OCI-LY1 (cell line): ENCODE data around the gene EPRS1.

Source experiments
- H2AFZ ChIP-seq: fragments of 200-600 bp; sonication (generic), shearing (Covaris generic); 2 replicates; pipeline ENCODE4 v1.6.0; 2014; ENCODE audit warnings: antibody characterized with exemption, mild to moderate bottlenecking, low read length
- H3F3A ChIP-seq: fragments of 200-600 bp; sonication (generic), shearing (Covaris generic); 2 replicates; pipeline ENCODE4 v1.6.0; 2014; ENCODE audit warnings: mild to moderate bottlenecking, antibody characterized with exemption, low read length, moderate library complexity; ENCODE audit not compliant: insufficient read depth
- H3K27ac ChIP-seq: fragments of 200-600 bp; sonication (generic); 2 replicates; pipeline ENCODE4 v1.5.1; 2014; ENCODE audit warnings: low read length, mixed run types, mild to moderate bottlenecking, low read depth; ENCODE audit not compliant: poor library complexity, severe bottlenecking
- H3K27me3 ChIP-seq: fragments of 200-600 bp; sonication (generic); 2 replicates; pipeline ENCODE4 v1.6.0; 2014; ENCODE audit warnings: antibody characterized with exemption, mild to moderate bottlenecking, low read length, moderate library complexity; ENCODE audit not compliant: insufficient read depth
- H3K36me3 ChIP-seq: fragments of 200-600 bp; sonication (generic); 2 replicates; pipeline ENCODE4 v1.6.1; 2014; ENCODE audit warnings: mild to moderate bottlenecking, antibody characterized with exemption, low read length, moderate library complexity, mixed read lengths; ENCODE audit not compliant: insufficient read depth
- H3K4me1 ChIP-seq: fragments of 200-600 bp; sonication (generic); 2 replicates; pipeline ENCODE4 v1.5.1; 2014; ENCODE audit warnings: mild to moderate bottlenecking, low read length, moderate library complexity; ENCODE audit not compliant: insufficient read depth, severe bottlenecking
- H3K4me2 ChIP-seq: fragments of 200-600 bp; sonication (generic), shearing (Covaris generic); 2 replicates; pipeline ENCODE4 v1.6.1; 2014; ENCODE audit warnings: low read length
- H3K4me3 ChIP-seq: fragments of 200-600 bp; sonication (generic); 2 replicates; pipeline ENCODE4 v1.5.1; 2014; ENCODE audit warnings: low read length, low read depth, mild to moderate bottlenecking, mixed read lengths; ENCODE audit not compliant: poor library complexity, severe bottlenecking
- H3K79me2 ChIP-seq: fragments of 200-600 bp; shearing (Covaris generic); 2 replicates; pipeline ENCODE4 v1.6.1; 2016; ENCODE audit warnings: mixed run types, low read length, mixed read lengths; ENCODE audit not compliant: insufficient read depth
- H3K9ac ChIP-seq: fragments of 200-600 bp; sonication (generic), shearing (Covaris generic); 2 replicates; pipeline ENCODE4 v1.6.1; 2014; ENCODE audit warnings: mild to moderate bottlenecking, low read length, mixed read lengths
- H3K9me2 ChIP-seq: fragments of 200-600 bp; sonication (generic), shearing (Covaris generic); 2 replicates; pipeline ENCODE4 v1.6.1; 2014; ENCODE audit warnings: low read depth, mild to moderate bottlenecking, low read length, mixed read lengths
- H3K9me3 ChIP-seq: fragments of 200-600 bp; shearing (Covaris generic); 2 replicates; pipeline ENCODE4 v1.6.1; 2014; ENCODE audit warnings: low read length, mixed read lengths
- H4K20me1 ChIP-seq: fragments of 200-600 bp; sonication (generic), shearing (Covaris generic); 2 replicates; pipeline ENCODE4 v1.6.0; 2016; ENCODE audit warnings: mild to moderate bottlenecking, low read length; ENCODE audit not compliant: insufficient read depth
- EZH2 ChIP-seq: fragments of 200-600 bp; sonication (generic), shearing (Covaris generic); IDR thresholded peaks from 2 replicates; pipeline ENCODE4 v1.8.0; 2017; ENCODE audit warnings: borderline replicate concordance, mixed run types, mild to moderate bottlenecking, antibody characterized with exemption, low read length, moderate library complexity, mixed read lengths
- TF ChIP-seq, protein P1 (sequence below): fragments of 200-600 bp; sonication (generic), shearing (Covaris generic); IDR thresholded peaks from 2 replicates; pipeline ENCODE4 v1.5.1; 2017; ENCODE audit warnings: mild to moderate bottlenecking, antibody characterized with exemption, low read length, moderate library complexity, mixed read lengths

The EPRS1 gene

DNA sequence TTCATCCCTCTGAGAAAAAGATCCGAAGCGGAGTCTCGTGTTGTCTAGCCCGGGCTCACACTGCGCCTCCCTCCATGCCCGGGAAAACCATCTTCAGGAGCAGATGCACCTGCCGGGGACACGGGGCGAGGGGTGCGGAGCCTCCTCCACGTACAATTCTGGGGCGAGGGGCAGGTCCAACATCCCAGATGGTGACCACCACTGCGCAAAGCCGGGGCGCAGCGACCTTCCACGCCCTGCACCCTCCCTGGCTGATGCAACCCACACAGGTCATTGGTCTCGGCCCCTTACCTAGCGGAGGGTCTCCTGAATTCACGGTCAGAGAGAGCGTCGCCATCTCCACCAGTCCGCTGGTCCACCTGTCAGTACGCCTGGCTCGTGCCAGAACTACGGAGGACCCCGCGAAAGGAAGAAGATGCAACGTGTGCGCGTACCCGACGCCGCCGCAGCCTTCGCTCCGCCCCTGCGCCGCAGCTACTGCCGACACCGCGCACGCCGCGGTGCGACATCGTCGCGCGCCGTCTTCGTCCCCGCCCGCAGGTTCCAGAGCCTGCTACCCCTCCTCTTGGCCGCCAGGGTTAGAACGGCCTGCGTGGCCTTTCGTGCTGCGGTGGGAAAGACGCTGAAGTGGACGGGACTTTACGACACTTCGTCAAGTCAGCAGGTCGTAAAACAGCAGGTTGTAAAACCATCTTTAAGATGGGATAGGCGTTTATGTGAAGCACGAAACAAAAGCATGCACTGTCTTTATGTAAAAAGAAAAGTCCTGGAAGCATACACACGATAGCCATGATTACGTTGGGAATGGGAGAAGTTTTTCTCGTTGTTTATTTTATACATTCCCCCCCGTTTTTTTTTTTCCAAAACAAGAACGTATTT, at the start of gene EPRS1:
Gene EPRS1, minus strand, starts transcription at position 454 of the 879 bp plus-strand sequence. Its CDS starts 117 bp downstream, at position 337.
- Histone ChIP-seq H3K9me3 (no peaks in the 10 kb centered on the region), H3F3A (no peaks in the 10 kb centered on the region), H3K4me2 (peak within 1 kb of the TSS; percentile 76), H3K27me3 (no peaks in the 10 kb centered on the region), H3K9me2 (no peaks in the 10 kb centered on the region), H3K4me1 (peaks cover 25% of the 10 kb centered on the region), H3K79me2 (peaks cover 37% of the 10 kb centered on the region), H3K4me3 (peak within 1 kb of the TSS; percentile 87), H3K36me3 (peaks cover 7% of the 10 kb centered on the region; the same call in 1 of the 2 replicates), H3K9ac (peak within 1 kb of the TSS; percentile 84), H3K27ac (peak within 1 kb of the TSS; percentile 73), H4K20me1 (no peaks in the 10 kb centered on the region), H2AFZ (no peak within 1 kb of the TSS)
- TF ChIP-seq EZH2: no peak
- TF ChIP-seq, protein P1, sequence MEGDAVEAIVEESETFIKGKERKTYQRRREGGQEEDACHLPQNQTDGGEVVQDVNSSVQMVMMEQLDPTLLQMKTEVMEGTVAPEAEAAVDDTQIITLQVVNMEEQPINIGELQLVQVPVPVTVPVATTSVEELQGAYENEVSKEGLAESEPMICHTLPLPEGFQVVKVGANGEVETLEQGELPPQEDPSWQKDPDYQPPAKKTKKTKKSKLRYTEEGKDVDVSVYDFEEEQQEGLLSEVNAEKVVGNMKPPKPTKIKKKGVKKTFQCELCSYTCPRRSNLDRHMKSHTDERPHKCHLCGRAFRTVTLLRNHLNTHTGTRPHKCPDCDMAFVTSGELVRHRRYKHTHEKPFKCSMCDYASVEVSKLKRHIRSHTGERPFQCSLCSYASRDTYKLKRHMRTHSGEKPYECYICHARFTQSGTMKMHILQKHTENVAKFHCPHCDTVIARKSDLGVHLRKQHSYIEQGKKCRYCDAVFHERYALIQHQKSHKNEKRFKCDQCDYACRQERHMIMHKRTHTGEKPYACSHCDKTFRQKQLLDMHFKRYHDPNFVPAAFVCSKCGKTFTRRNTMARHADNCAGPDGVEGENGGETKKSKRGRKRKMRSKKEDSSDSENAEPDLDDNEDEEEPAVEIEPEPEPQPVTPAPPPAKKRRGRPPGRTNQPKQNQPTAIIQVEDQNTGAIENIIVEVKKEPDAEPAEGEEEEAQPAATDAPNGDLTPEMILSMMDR: peak; percentile 29; the same call in 1 of the 2 replicates

DNA sequence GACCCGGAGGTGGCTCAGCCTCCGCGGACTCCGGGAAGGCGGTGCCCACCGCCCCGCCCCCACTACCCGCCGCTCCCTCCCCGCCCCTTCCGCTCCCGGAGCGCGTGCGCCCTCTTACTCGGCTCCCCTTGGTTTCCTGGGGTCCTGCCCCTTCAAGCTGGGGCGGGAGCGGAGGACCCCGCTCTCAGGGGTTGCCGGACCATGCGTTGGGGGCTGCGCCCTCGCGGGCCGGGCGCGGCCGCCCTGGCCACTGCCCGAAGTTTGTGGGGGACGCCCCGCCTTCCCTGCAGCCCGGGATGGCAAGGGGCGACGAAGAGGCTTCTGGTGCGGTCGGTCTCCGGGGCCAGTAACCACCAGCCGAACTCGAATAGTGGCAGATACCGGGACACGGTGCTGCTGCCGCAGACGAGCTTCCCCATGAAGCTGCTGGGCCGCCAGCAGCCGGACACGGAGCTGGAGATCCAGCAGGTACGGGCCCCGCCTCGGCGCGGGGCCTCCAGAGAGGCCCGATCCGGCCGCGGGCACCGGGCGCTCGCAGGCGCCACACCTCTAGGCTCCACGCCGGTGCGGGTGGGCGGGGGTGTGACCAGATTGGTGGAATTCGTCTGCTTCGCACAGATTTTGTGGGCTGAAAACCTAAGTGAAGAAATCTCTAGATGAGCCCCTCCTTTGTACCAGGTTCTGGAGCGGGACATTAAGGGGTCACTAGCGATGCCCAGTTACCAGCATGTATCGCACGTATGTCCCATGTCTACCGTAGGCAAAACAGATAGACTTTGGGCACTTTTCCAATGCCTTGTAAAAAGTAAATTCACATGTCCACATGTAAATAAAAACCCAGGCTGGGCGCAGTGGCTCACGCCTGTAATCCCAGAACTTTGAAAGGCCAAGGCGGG, 48.0 kb upstream of the EPRS1 start, which contains the start of gene IARS2:
Gene IARS2, plus strand, starts transcription at position 117 of the 896 bp plus-strand sequence. Its CDS starts 85 bp downstream, at position 202.
- H4K20me1 ChIP-seq: no peaks in the 10 kb centered on the region
- H3K4me3 ChIP-seq: peak within 1 kb of the TSS; percentile 78
- TF ChIP-seq, protein P1: no peak
- TF ChIP-seq EZH2: no peak
- no peaks in the 10 kb centered on the region for H3K9me3 ChIP-seq
- no peak within 1 kb of the TSS for H2AFZ ChIP-seq
- peaks cover 26% of the 10 kb centered on the region for H3K36me3 ChIP-seq
- H3K79me2 ChIP-seq: peaks cover 2% of the 10 kb centered on the region; the same call in 1 of the 2 replicates
- H3F3A ChIP-seq: 0 out of 2 replicates have a peak, but pooled peaks cover 7% of the 10 kb centered on the region
- H3K4me2 ChIP-seq: peak within 1 kb of the TSS; percentile 89
- peaks cover 18% of the 10 kb centered on the region for H3K4me1 ChIP-seq
- H3K27me3 ChIP-seq: no peaks in the 10 kb centered on the region
- no peaks in the 10 kb centered on the region for H3K9me2 ChIP-seq
- H3K9ac ChIP-seq: peak within 1 kb of the TSS; percentile 75
- H3K27ac ChIP-seq: no peak within 1 kb of the TSS

DNA sequence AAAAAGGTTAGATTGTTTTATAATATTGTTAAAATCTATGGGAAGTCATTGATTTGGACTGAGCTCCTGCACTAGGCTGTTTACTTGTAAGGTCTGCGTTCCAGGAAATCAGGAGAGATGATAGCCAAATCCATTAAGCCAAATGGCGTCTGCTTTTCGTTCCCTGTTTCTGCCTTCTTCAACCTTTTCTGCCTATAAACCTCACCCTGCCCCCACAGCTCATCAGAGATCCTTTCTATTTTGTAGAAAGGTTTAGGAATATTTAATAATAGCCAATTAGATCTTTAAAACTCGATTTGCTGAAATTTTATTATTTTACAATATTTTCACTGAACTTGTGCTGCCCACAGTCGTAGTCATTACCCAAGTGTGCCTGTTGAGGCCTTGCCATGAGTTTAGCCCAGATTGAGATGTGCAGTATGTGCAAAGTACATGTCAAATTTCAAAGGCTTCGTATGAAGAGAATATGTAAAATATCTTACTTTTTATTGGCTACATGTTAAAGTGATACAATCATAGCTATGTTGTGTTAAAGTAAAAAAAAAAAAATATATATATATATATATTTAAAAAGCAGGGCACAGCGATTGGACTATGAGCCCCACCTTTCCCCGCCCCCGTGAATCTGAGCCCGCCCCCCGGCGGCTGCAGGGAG, 47.2 kb upstream of the EPRS1 start:
- Histone ChIP-seq H4K20me1 (no peaks in the 10 kb centered on the region), H3K27ac (no peak overlapping the region), H3K36me3 (peaks cover 24% of the 10 kb centered on the region), H3K9me3 (no peaks in the 10 kb centered on the region), H3F3A (0 out of 2 replicates have a peak, but pooled peaks cover 7% of the 10 kb centered on the region), H3K9ac (no peak overlapping the region), H3K27me3 (no peaks in the 10 kb centered on the region), H3K4me1 (peaks cover 18% of the 10 kb centered on the region), H3K9me2 (no peaks in the 10 kb centered on the region), H3K79me2 (peaks cover 6% of the 10 kb centered on the region; the same call in 1 of the 2 replicates), H2AFZ (no peak overlapping the region), H3K4me2 (peak overlapping the region; percentile 24; the same call in 1 of the 2 replicates), H3K4me3 (no peak overlapping the region)
- TF ChIP-seq, protein P1: no peak
- no peak for TF ChIP-seq EZH2
